Measurements from ENCODE around the gene TMEM43.

GRCh38 chr3:14134291-14134690 is 9.4 kb downstream of the TMEM43 start:
- TF ChIP-seq POLR2A (IDR thresholded peaks at IDR 0.05) (no peak), CTCF (IDR thresholded peaks at IDR 0.05) (no peak)
